Measurements from ENCODE around the gene UCN.

GRCh38 chr2:27322301-27322765 lies 14.1 kb upstream of the UCN start:
- no peak for TF ChIP-seq POLR2A (IDR thresholded peaks at IDR 0.05)
- TF ChIP-seq CTCF (IDR thresholded peaks at IDR 0.05) = no peak
